Fibroblast of mammary gland (primary cell): Measurements from ENCODE around the gene TRIM28.

Experiments used
- DNase-seq: peaks from one replicate; pipeline ENCODE4 v3.0.0-alpha.2; 2010; ENCODE audit warnings: low read depth
- H3K4me3 ChIP-seq: 2 replicates; pipeline ENCODE4 v1.5.1; 2011; ENCODE audit warnings: low read depth, mild to moderate bottlenecking, low read length, moderate library complexity; ENCODE audit not compliant: control insufficient read depth
- CTCF ChIP-seq: conservative IDR thresholded peaks from 2 replicates; pipeline ENCODE4 v1.5.1; 2011; ENCODE audit warnings: low read depth, low read length, inconsistent platforms; ENCODE audit not compliant: control insufficient read depth, insufficient read depth

The TRIM28 gene

GRCh38 chr19:58509731-58510083 is 34.2 kb upstream of the TRIM28 start:
- no peak overlapping the region for H3K4me3 ChIP-seq
- no peak for TF ChIP-seq CTCF
- no peak for DNase-seq

- no peak for DNase-seq
- TF ChIP-seq CTCF: no peak
- no peak overlapping the region for H3K4me3 ChIP-seq
These were observed 33.6 kb upstream of the TRIM28 start for GRCh38 chr19:58510084-58510862.

- no peak for DNase-seq
- TF ChIP-seq CTCF: no peak
These were observed 32.3 kb upstream of the TRIM28 start, which contains the start of gene SLC27A5 for GRCh38 chr19:58511353-58512208. SLC27A5 (minus strand) TSS chr19:58511992; CDS start chr19:58511955, 37 bp downstream.

GRCh38 chr19:58513213-58513693 is 30.6 kb upstream of the TRIM28 start:
- TF ChIP-seq CTCF: no peak
- DNase-seq: no peak
- no peak overlapping the region for H3K4me3 ChIP-seq

More at GRCh38 chr19:58511353-58512208, 32.3 kb upstream of the TRIM28 start, which contains the start of gene SLC27A5:
- H3K4me3 ChIP-seq: no peak within 1 kb of the TSS

GRCh38 chr19:58513694-58514563 is 29.9 kb upstream of the TRIM28 start:
- H3K4me3 ChIP-seq: peak overlapping the region; percentile 52
- peak; percentile 85 for DNase-seq

More at GRCh38 chr19:58513694-58514563, 29.9 kb upstream of the TRIM28 start:
- no peak for TF ChIP-seq CTCF
